GM18505 (cell line): ENCODE measurements around the gene WFIKKN1.

ENCODE experiments used
- ATAC-seq: cut with Tn5 transposase; IDR thresholded peaks from one replicate; pipeline ENCODE4 v1.9.1; 2021; ENCODE audit not compliant: unreplicated experiment
- POLR2A ChIP-seq: IDR thresholded peaks from 4 replicates; pipeline ENCODE4 v1.6.1; 2011; ENCODE audit warnings: borderline replicate concordance; ENCODE audit not compliant: insufficient read depth, insufficient read length; ENCODE audit errors: extremely low read depth

Gene WFIKKN1

DNA sequence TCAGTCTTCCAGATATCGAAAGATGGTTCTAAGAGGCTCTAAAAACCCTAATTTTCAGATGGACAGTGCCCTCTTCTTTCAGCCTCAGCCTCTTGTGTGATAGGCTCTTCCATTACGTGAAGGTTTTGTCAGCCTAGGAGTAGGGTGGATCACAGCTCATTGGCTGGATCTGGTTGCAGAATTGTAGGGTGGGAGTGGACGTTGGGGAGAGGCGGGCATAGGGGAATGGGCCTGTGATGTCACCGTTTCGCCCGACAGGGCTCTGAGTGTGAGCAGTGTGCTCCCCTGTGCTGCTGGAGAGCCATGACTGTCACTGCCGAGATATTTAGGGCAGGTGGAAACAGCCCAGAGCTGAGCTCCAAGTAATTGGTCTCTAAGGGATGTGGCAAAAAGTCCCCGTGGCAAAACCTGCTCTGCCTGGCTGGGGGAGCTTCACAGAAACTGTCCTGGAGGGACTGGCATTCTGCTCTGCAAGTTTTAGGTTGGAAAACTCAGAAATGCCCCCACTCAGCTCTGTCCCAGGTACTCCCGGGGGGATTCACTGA is 6.2 kb upstream of the WFIKKN1 start:
- TF ChIP-seq POLR2A = no peak
- ATAC-seq = no peak

DNA sequence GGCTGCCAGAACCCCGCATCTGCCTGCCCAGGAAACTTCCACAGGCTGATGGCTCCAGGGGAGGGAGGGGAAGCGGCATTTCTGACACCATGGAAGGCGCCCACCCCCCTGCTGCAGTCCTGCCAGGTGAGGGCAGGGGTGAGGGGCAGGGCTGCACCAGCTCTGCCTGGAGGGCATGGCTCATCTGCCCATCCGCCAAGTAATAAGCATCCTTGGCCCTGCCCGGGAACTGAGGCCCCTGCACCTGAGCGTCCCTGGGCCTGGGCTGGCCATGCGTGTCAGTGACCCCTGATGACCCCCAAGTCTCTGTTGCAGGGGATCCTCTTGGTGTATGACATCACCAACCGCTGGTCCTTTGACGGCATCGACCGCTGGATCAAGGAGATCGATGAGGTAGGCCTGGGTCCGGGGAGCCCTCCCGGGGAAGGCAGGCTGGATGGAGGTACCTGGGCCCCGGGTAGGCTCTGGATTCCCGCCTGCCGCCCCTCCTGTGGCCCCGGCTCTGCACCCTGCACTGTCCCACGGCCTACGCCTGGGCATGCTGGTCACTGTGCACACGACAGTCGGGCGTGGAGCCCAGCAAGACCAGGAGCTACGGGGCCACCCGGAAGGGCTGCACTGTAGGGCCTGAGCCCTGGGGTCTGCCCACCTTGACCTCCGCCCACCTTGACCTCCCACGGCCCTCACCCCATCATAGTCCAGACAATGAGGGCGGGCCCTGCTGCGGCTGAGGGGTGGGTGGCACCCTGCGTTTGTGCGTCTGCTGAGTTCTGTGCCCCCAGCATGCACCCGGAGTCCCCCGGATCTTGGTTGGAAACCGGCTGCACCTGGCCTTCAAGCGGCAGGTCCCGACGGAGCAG is 5.4 kb upstream of the WFIKKN1 start:
- no peak for ATAC-seq
- no peak for TF ChIP-seq POLR2A

DNA sequence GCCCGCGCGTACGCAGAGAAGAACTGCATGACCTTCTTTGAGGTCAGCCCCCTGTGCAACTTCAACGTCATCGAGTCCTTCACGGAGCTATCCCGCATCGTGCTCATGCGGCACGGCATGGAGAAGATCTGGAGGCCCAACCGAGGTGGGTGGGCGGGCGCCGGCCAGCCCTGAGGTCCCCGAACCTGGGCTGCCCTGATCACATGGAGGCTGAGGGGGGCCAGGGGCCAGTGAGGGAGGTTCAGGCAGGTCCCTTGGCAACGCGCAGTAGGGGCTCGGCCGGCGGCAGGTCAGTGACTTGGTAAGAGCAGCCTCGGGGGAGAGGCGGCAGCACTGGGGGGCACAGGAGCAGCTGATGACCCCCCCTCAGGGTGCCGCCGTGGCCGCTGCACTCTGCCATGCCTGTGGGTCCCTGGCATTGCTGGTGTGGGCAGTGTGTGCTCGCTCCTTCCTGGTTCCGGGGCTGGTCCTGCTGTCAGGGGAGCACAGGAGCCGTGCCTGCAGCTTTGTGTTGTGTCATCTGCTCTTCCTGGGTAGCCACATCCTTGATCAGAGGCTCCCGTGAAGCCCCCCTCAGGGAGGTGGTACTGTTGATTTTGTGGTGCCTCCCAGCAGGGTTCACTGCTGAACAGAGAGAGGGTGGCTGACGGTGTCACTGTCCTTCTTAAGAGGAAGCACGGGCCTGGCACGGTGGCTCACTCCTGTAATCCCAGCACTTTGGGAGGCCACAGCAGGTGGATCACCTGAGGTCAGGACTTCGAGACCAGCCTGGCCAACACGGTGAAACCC is 4.6 kb upstream of the WFIKKN1 start:
- TF ChIP-seq POLR2A = no peak
- no peak for ATAC-seq

DNA sequence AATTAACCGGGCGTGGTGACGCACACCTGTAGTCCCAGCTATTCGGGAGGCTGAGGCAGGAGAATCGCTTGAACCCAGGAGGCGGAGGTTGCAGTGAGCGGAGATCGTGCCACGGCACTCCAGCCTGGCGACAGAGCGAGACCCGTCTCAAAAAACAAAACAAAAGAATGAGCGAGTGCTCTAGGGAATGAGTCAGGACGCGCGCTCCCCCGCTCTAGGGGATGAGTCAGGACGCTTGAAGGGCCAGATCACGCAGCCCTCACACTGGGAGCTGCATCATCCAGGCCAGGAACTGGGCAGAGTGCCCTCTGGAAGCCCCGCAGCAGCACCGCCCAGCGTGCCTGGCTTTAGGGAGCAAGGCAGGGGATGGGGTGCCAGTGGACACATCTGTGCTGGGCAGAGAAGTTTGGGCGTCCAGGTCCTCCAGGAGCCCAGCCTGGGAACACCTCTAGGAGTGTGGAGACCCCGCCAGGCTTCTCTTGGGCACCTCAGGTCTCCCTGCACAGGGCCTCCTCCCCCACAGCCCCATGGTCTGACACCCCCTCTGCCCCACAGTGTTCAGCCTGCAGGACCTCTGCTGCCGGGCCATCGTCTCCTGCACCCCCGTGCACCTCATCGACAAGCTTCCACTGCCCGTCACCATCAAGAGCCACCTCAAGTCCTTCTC is 3.9 kb upstream of the WFIKKN1 start:
- no peak for ATAC-seq

DNA sequence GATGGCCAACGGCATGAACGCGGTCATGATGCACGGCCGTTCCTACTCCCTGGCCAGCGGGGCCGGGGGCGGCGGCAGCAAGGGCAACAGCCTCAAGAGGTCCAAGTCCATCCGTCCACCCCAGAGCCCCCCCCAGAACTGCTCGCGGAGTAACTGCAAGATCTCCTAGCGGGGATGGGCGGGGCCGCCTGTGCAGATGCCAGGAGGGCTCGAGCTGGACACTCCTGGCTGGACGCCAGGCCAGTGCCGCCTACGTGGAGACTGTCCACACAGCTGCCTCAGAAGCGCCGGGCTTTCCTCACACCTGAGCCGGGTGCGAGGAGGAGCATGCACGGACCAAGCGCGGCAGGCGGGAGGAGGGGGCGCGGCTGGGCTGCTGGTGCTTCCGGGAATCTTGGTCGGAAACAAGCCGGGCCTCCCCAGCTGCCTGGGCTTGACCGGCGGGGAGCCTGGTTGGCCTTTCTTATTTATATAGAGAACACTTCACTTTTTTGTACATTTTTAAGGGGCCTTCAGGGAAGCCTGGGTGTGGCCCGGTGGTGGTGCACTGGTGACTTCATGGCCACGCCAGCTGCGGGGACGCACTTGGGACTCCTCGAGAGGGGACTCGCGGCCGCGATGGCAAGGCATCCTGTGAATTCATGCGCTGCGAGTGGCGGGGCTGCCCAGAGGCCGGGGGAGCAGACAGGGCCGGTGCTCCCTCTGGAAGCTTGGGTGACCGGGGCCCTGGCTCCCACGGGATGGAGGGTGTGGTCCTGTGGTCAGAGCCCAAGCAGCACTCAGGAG is 3.1 kb upstream of the WFIKKN1 start:
- TF ChIP-seq POLR2A = no peak
- no peak for ATAC-seq

More for the DNA sequence above, 3.9 kb upstream of the WFIKKN1 start:
- TF ChIP-seq POLR2A = no peak

DNA sequence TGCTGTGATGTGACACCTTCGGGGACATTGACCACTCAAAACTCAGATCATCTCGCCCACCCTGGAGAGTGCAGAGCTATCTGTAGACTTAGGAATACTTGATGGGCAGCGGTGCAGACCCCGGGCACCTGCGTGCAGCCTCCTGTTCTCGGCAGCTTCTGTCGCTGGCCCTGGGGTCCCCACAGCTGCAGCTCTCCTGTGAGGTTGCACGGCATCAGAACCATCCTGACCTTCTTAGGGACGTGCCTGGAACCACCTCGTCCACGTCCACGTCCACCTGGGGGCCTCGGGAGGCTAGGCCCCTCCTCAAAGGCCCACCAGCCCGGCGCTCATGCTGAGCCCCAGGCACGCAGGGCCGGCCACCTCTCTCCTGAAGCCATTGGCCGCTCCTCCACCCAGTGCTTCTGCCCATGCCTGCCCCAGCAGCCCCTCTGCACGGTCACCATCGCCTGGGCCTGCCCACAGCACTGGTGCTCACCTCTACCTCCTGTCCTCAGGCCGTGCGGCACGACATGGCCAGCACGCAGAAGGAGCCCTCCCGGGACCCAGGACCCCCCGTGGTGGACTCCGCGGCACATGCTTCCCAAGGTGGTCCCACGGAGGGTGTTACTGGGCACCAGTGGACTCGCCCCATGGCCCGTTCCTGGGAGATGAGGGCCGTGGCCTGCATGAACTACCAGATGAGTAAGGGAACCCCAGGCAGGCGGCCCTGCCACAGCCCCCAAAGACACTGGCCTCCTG is 2.3 kb upstream of the WFIKKN1 start:
- no peak for TF ChIP-seq POLR2A
- no peak for ATAC-seq

DNA sequence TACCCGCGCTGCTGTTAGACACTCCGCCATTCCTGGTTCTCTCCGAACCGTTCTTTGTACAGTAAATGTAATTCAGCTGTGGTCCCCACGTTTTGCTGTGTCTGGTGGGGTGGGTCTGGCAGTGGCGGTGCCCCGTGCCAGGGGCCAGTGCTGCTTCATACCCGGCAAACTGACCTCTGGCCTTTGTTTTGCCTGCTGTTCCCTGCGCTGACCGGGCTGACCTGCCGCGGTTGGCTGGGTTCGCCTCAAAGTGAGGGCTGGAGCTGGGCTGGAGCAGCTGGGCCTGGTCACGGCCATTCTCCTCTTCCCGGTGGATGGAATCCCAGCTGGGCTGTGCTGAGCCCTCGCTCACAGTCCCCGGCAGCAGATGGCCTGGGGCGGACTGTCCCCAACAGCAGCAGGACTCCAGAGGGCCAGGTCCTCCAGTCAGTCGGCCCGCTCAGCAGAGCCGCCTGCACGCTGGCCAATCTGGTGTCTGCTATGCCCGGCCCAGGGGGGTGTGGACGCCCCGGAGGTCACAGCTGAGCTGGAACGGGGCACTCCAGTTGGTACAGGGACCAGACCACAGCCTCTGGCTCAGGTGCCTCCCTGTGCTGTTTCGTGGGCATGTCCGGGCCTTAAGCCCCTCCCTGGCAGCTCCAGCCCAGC is 1.5 kb upstream of the WFIKKN1 start:
- TF ChIP-seq POLR2A = no peak
- ATAC-seq = no peak

DNA sequence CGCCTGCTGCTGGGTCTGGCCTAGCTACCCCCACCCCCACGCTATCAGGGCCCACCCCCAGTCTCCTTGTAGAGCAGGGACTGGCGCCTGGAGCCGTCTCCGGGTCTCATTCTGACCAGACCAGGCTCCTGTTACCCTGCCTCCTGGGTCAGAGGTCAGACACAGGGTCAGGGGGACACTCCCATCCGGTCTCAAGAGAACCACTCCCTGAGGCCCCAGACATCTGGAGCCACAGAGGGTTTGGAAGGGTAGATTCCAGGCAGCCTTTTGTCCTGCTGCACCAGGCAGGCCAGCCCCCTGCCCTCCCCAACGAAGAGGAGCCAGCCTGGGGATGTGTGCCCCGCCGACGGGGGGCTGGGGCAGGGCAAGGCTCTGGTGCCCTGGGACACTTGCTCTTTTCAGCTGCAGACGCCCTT is 944 bp upstream of the WFIKKN1 start:
- no peak for ATAC-seq
- no peak for TF ChIP-seq POLR2A

DNA sequence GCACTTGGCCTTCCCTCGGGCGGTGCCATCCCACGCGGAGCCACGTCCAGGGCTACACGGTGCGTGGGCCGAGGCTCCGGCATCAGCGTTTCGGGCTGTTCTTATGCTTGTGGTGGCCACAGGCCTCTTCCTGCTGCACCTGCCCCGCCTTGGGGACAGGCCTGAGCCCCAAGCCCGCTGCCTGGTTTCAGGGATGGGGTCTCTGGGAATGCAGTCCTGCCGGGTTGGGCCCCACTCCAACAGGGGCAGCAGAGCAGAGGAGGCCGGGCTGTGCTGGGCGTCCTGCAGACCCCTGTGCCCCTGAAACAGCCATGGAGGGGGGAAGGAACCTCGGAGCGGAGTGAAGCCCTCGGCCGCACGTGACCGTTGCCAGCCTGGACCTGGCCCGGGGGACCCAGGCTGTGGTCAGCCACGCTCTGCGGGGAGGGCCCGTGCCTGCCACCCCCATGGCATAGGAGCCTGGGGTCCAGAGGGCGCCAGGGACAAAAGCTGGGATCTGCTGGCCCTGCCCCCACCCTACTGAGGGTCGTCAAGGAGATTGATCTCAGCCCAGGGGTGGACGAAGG is 453 bp upstream of the WFIKKN1 start:
- no peak for ATAC-seq
- no peak for TF ChIP-seq POLR2A

DNA sequence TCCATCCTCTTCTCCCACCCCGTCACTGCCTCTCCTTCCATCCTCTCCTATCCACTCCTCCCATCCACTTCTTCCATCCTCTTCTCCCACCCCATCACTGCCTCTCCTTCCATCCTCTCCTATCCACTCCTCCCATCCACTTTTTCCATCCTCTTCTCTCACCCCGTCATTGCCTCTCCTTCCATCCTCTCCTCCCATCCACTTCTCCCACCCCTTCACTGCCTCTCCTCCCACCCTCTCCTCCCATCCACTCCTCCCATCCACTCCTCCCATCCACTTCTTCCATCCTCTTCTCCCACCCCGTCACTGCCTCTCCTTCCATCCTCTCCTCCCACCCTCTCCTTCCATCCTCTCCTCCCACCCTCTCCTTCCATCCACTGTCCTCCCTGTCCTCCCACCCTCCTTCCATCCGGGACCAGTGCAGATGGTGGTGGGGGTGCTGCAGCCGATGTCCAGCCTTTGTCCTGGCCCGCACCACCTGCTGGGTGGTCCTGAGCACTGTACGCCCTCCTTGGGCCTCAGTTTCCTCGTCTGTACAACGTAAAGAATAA is 1.1 kb downstream of the WFIKKN1 start:
- no peak for TF ChIP-seq POLR2A
- ATAC-seq = no peak
